GM20000 (cell line): ENCODE results near the gene RANBP10.

ENCODE experiments used
- DNase-seq: peaks from one replicate; pipeline ENCODE4 v3.0.0; 2012; ENCODE audit warnings: low spot score
- TF ChIP-seq, protein P1 (sequence below): IDR thresholded peaks from 2 replicates; pipeline ENCODE4 v1.5.1; 2012; ENCODE audit warnings: mild to moderate bottlenecking, control low read depth; ENCODE audit errors: extremely low read depth, missing control alignments

The RANBP10 gene

DNA sequence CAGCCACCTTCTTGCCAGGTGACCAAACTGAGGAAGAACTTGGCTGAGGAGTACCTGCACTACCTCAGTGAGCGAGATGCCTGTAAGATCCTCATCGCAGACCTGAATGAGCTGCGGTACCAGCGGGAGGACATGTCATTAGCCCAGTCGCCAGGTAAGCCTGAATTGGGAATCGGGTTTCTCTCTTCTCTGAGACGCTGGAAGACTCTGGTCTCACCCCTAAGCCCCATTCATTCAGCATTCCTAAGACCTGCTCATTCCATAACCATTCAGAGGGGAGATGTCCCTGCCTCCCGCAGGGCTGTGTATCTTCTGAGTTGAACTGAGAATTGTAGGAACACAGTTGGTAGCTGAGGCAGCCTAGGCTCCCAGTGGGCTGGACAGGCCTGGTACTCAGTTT is 18.8 kb upstream of the RANBP10 start:
- DNase-seq, result no peak
- TF ChIP-seq, protein P1, sequence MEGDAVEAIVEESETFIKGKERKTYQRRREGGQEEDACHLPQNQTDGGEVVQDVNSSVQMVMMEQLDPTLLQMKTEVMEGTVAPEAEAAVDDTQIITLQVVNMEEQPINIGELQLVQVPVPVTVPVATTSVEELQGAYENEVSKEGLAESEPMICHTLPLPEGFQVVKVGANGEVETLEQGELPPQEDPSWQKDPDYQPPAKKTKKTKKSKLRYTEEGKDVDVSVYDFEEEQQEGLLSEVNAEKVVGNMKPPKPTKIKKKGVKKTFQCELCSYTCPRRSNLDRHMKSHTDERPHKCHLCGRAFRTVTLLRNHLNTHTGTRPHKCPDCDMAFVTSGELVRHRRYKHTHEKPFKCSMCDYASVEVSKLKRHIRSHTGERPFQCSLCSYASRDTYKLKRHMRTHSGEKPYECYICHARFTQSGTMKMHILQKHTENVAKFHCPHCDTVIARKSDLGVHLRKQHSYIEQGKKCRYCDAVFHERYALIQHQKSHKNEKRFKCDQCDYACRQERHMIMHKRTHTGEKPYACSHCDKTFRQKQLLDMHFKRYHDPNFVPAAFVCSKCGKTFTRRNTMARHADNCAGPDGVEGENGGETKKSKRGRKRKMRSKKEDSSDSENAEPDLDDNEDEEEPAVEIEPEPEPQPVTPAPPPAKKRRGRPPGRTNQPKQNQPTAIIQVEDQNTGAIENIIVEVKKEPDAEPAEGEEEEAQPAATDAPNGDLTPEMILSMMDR, result no peak

DNA sequence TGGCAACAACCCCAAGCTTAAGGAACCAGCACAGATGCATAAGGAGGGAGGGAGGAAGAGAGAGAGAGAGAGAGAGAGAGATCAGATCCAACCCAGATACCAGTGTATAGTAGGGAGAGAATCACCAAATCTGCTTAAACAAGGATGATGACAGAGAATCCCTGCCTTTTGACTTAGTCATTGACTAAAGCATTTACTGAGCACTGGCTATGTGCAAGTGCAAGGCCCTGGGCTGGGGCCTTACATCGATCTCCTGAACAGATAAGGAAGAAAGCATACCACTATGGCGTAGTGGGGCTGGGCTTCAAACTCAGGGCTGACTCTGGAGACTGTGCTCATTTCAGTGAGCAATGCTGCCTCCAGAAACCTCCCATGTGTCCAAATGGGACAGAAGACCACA is 16.2 kb upstream of the RANBP10 start:
- TF ChIP-seq, protein P1, result no peak
- no peak for DNase-seq

DNA sequence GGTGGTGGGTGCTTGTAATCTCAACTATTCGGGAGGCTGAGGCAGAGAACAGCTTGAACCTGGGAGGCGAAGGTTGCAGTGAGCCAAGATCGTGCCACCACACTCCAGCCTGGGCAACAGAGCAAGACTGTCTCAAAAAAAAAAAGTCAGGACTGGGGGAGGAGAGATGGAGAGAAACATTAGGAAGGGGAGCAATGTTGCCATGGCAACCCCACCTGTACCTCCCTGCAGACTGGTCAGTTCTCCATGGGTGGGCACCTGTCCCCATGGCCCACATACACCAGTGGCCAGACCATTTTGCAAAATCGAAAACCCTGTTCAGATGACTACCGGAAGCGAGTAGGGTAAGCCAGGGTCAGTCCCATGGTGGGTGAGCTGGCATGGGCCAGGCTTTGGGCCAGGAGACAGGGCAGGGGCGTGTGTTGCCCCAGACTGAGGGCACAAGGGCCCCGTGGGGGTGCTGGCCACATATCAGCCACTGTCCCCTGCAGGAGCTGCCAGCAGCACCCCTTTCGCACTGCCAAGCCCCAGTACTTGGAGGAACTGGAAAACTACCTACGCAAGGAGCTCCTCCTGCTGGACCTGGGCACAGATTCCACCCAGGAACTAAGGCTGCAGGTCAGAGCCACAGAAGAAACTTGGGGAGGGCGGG is 14.4 kb upstream of the RANBP10 start:
- no peak for DNase-seq

DNA sequence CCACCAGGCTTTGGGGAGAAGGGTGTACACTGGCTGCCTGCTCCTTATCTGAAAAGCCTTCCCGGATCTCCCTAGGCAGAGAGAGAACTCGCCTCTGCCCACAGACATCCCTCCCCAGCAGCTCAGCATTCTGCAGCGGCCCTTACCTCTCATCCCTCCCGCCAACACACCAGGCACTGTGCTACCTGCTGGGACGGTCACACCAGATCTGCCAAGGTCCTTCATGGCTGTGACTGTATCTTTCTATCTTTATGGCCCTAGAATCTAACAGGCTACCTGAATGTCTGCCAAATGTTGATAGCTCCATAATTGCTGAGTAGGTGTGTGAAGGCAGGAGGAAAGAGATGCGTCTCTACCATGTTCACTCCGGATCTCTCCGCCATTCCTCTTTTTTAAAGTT is 8.2 kb upstream of the RANBP10 start:
- TF ChIP-seq, protein P1, result no peak
- DNase-seq, result no peak

More for the DNA sequence above, 14.4 kb upstream of the RANBP10 start:
- TF ChIP-seq, protein P1, result no peak

DNA sequence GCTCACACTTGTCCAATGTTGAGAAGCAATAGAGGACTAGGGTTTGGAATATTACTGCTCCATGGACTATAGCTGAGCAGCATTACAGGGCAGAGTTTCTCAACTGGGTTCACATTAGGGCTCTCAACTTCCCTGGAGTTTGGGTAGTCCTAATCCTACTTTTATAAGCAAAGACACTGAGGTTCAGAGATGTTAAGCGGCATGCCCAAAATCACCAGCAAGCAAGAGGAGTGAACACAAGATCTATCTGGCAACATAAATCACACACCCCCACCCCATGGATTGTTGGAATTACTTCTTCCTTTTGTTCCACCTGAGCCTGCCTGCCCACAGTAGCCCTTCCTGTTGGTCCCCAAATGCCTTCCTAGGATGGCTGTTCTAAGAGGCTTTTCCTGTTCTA is 5.5 kb upstream of the RANBP10 start:
- TF ChIP-seq, protein P1, result no peak
- no peak for DNase-seq

DNA sequence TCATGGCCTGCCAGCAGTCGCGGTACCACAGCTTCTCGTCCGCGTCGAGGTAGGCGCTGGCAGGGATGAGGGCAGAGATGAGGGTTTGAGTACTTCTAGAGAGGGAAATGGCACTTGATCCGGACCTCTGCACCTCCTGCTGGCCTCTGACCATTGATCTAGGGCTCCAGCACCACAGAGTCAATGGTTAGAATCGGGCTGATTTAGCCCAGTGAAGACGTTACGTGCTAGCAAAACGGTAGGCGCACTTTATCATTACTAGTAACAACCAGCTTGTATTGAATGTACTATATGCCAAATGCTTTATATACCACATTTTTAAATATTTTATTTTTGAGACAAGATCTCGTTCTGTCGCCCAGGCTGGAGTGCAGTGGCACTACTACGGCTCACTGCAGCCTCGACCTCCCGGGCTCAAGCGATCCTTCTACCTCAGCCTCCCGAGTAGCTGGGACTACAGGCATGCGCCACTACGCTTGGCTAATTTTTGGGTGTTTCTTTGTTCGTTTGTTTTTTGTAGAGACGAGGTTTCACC is 855 bp upstream of the RANBP10 start:
- no peak for DNase-seq
- TF ChIP-seq, protein P1, result no peak

DNA sequence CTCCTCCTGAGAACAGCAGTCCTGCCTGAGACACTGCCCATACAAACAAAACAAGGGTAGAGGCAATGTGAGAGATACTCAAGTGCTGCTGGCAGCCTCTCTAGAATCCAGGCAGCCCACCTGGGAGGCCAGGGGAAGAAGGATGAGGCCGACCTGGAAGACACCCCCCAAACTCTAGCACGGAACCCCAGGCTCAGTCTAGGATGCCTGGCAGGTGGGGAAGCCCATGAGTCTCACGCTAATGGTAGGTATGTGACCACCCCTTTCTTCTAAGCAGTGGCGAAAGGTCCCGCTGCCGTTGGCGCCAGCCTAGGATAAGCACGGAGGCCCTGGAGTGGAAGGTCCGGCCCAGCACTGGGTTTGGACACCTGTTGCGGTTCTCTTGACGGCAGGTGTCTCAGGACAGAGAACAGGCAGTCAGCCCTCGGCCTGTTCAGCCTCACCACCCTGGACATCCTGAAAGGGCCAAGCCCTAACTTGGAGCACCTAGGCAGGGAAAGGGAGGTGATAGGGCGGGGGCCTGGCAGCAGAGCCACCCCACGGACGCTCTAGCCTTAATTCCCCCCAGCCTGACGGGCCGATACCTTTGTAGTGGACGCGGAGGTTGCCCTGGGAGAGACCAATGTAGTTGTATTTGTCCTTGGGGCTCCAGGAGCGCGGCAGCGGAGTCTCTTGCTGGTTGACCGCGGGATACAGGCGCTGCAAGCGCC is 487 bp downstream of the RANBP10 start:
- TF ChIP-seq, protein P1, result no peak
- no peak for DNase-seq
